Fibroblast of peridontal ligament (primary cell): ENCODE measurements around the gene TMEM140.

Experiments used
- DNase-seq: peaks from one replicate; pipeline ENCODE4 v3.0.0-alpha.2; 2010; ENCODE audit errors: extremely low read depth

TMEM140 gene

GRCh38 chr7:135195156-135195555 is 47.3 kb downstream of the TMEM140 start:
- no peak for DNase-seq

- no peak for DNase-seq
These were observed 48.2 kb downstream of the TMEM140 start for GRCh38 chr7:135195968-135196629.

- DNase-seq = no peak
These were observed 49.5 kb downstream of the TMEM140 start for GRCh38 chr7:135197343-135197742.

GRCh38 chr7:135197906-135198655 is 50.2 kb downstream of the TMEM140 start:
- DNase-seq = no peak

- DNase-seq = no peak
These were observed 51.6 kb downstream of the TMEM140 start for GRCh38 chr7:135199439-135199838.

GRCh38 chr7:135200821-135201331 is 53.0 kb downstream of the TMEM140 start:
- DNase-seq = peak; percentile 8

- no peak for DNase-seq
These were observed 53.5 kb downstream of the TMEM140 start for GRCh38 chr7:135201350-135201749.

- no peak for DNase-seq
These were observed 56.5 kb downstream of the TMEM140 start for GRCh38 chr7:135204341-135204749.

GRCh38 chr7:135204876-135205275 is 57.0 kb downstream of the TMEM140 start:
- DNase-seq = no peak

GRCh38 chr7:135205850-135206249 is 58.0 kb downstream of the TMEM140 start:
- DNase-seq = no peak

GRCh38 chr7:135206941-135207391 is 59.1 kb downstream of the TMEM140 start:
- no peak for DNase-seq

GRCh38 chr7:135207406-135208101 is 59.7 kb downstream of the TMEM140 start:
- no peak for DNase-seq

GRCh38 chr7:135208102-135208793 is 60.4 kb downstream of the TMEM140 start:
- no peak for DNase-seq

GRCh38 chr7:135209225-135209834 is 61.5 kb downstream of the TMEM140 start:
- no peak for DNase-seq

GRCh38 chr7:135210888-135211178 is 63.0 kb downstream of the TMEM140 start:
- DNase-seq = peak; percentile 46

GRCh38 chr7:135211179-135211945 is 63.5 kb downstream of the TMEM140 start, which contains the start of gene WDR91:
Gene WDR91 (minus strand): TSS chr7:135211526. CDS start chr7:135211502, 24 bp downstream.
- peak; percentile 80 for DNase-seq

- peak; percentile 76 for DNase-seq
These were observed 64.2 kb downstream of the TMEM140 start for GRCh38 chr7:135211946-135212685.

- DNase-seq = no peak
These were observed 66.0 kb downstream of the TMEM140 start for GRCh38 chr7:135213831-135214230.

GRCh38 chr7:135215180-135215579 is 67.3 kb downstream of the TMEM140 start:
- DNase-seq = no peak

- no peak for DNase-seq
These were observed 67.8 kb downstream of the TMEM140 start for GRCh38 chr7:135215698-135216097.
